CD4-positive, alpha-beta T cell (primary cell): ENCODE results near the gene GDPD5. TPM values are rescaled to one million over a fixed set of nuclear protein-coding genes. Genes with fewer than 3 reads are reported as not detected.

ENCODE experiments used
- ATAC-seq: fragments of 200-7000 bp; cut with Tn5 transposase; one replicate; pipeline ENCODE4 v1.10.0; 2022; ENCODE audit warnings: mild to moderate bottlenecking; ENCODE audit not compliant: poor library complexity
- CTCF ChIA-PET: fragments of 350-600 bp; sonication (Branson Sonifier 250); formaldehyde crosslinking; loops from one replicate; lab custom pipeline; 2021; ENCODE audit warnings: antibody characterized with exemption, inconsistent platforms; lab: Charles Lee
- POLR2A ChIA-PET: fragments of 350-600 bp; sonication (Branson Sonifier 250); formaldehyde crosslinking; loops from one replicate; lab custom pipeline; 2021; ENCODE audit warnings: antibody characterized with exemption, inconsistent platforms; lab: Charles Lee
- DNase-seq, 14 experiments: peaks; one replicate each; pipeline ENCODE4 v3.0.0-alpha.2; 2013 to 2020; ENCODE audit warnings: mixed read lengths in 2 of 14
- H3K27ac ChIP-seq, 2 donors: one replicate each; pipeline versions ENCODE4 v1.5.1 to v1.7.0; 2013; ENCODE audit warnings: low read length in 2 of 2, low read depth in 1 of 2, mild to moderate bottlenecking in 1 of 2
- H3K27me3 ChIP-seq, 2 experiments: 1 replicate in 1 of 2; 2 replicates in 1 of 2; pipeline versions ENCODE4 v1.6.1 to v1.7.0; 2013; ENCODE audit warnings: low read length in 2 of 2, control low read depth in 1 of 2, mild to moderate bottlenecking in 1 of 2, moderate library complexity in 1 of 2; ENCODE audit not compliant: insufficient read depth in 2 of 2, control insufficient read depth in 1 of 2
- H3K36me3 ChIP-seq: one replicate; pipeline ENCODE4 v1.6.1; 2013; ENCODE audit warnings: low read length, control low read depth; ENCODE audit not compliant: insufficient read depth
- H3K4me1 ChIP-seq: one replicate; pipeline ENCODE4 v1.6.1; 2013; ENCODE audit warnings: low read length, control low read depth; ENCODE audit not compliant: insufficient read depth
- H3K4me3 ChIP-seq: one replicate; pipeline ENCODE4 v1.5.1; 2013; ENCODE audit warnings: mild to moderate bottlenecking, low read length, moderate library complexity
- H3K9me3 ChIP-seq, 2 experiments: 1 replicate in 1 of 2; 2 replicates in 1 of 2; pipeline versions ENCODE4 v1.6.1 to v1.7.0; 2013; ENCODE audit warnings: low read length in 2 of 2, mild to moderate bottlenecking in 2 of 2, control low read depth in 1 of 2, moderate library complexity in 1 of 2; ENCODE audit not compliant: control insufficient read depth in 1 of 2, insufficient read depth in 1 of 2
- H3K27ac Mint-ChIP-seq: one replicate; pipeline ENCODE4 v1.8.0; 2020; ENCODE audit warnings: mixed read lengths
- H3K27me3 Mint-ChIP-seq: one replicate; pipeline ENCODE4 v1.8.0; 2021; ENCODE audit warnings: mixed read lengths
- H3K36me3 Mint-ChIP-seq: one replicate; pipeline ENCODE4 v1.8.0; 2021; ENCODE audit warnings: low read depth, mixed read lengths
- H3K4me1 Mint-ChIP-seq: one replicate; pipeline ENCODE4 v1.8.0; 2021; ENCODE audit warnings: low read depth, mixed read lengths
- H3K4me3 Mint-ChIP-seq: one replicate; pipeline ENCODE4 v1.8.0; 2020; ENCODE audit warnings: mild to moderate bottlenecking, mixed read lengths
- H3K9me3 Mint-ChIP-seq: one replicate; pipeline ENCODE4 v1.8.0; 2020; ENCODE audit warnings: mixed read lengths
- intact Hi-C, 2 experiments: fragments of 100-400 bp; cut with DNase I in 1 of 2; cut with micrococcal nuclease in 1 of 2; formaldehyde crosslinking; loops; one replicate each; pipeline versions ENCODE4 v1.15.1 to v1.9.0; 2023 to 2025; cut with DNase I, micrococcal nuclease
- total RNA-seq, 174 experiments: library from RNA in 2 of 174; stranded (reverse) in 2 of 174; gene quantifications; one replicate each; pipeline ENCODE4 v1.2.3 and lab custom pipeline; 2021 to 2026
- TF ChIP-seq, protein P1 (sequence below): fragments of 200-600 bp; IDR thresholded peaks from one replicate; pipeline ENCODE4 v1.8.0; 2022; ENCODE audit warnings: antibody characterized with exemption, mild to moderate bottlenecking

Gene GDPD5
- total RNA-seq, 2 experiments from 2014 or later, result 91.6 to 101 TPM

DNA sequence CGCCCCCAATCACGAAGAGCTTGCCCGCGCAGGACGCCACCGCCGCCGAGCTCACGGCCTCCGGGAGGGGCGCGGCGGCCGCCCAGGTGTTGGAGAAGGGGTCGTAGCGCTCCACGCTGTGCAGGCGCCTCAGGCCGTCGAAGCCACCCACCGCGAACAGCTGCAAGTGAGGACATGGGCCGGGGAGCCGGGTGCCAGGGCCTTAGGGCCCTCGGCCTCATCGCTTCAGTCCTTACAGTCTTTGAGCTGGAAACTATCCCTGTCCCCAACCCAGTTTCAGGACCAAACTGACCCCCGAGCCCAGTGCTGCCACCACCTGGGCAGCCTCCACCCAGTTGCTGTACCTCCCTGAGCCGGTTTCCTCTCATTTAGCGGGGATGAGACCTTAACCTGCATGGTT lies 100.3 kb downstream of the GDPD5 start:
- ATAC-seq, result no peak
- Mint-ChIP-seq H3K36me3 (peaks cover 20% of the 10 kb centered on the region), H3K4me1 (peaks cover 19% of the 10 kb centered on the region), H3K4me3 (no peak overlapping the region), H3K27me3 (peaks cover 21% of the 10 kb centered on the region), H3K27ac (no peak overlapping the region), H3K9me3 (no peaks in the 10 kb centered on the region)
- peaks cover 16% of the 10 kb centered on the region for H3K36me3 ChIP-seq
- H3K27ac ChIP-seq, result no peak overlapping the region
- H3K9me3 ChIP-seq, result peaks cover 0 to 11% of the 10 kb centered on the region in 2 experiments
- CTCF ChIA-PET, result interaction anchor here (2.4 kb wide), 1 partner anchor 17 kb away, joined by 6 read pairs; no protein-coding TSS in a partner anchor
- no peak overlapping the region for H3K4me3 ChIP-seq
- TF ChIP-seq, protein P1, sequence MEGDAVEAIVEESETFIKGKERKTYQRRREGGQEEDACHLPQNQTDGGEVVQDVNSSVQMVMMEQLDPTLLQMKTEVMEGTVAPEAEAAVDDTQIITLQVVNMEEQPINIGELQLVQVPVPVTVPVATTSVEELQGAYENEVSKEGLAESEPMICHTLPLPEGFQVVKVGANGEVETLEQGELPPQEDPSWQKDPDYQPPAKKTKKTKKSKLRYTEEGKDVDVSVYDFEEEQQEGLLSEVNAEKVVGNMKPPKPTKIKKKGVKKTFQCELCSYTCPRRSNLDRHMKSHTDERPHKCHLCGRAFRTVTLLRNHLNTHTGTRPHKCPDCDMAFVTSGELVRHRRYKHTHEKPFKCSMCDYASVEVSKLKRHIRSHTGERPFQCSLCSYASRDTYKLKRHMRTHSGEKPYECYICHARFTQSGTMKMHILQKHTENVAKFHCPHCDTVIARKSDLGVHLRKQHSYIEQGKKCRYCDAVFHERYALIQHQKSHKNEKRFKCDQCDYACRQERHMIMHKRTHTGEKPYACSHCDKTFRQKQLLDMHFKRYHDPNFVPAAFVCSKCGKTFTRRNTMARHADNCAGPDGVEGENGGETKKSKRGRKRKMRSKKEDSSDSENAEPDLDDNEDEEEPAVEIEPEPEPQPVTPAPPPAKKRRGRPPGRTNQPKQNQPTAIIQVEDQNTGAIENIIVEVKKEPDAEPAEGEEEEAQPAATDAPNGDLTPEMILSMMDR, result no peak
- H3K27me3 ChIP-seq, result peaks cover 8 to 9% of the 10 kb centered on the region in 2 experiments
- DNase-seq, result no peak
- H3K4me1 ChIP-seq, result peaks cover 18% of the 10 kb centered on the region
- intact Hi-C loops, result no loop called here
- POLR2A ChIA-PET, result no interaction called here

DNA sequence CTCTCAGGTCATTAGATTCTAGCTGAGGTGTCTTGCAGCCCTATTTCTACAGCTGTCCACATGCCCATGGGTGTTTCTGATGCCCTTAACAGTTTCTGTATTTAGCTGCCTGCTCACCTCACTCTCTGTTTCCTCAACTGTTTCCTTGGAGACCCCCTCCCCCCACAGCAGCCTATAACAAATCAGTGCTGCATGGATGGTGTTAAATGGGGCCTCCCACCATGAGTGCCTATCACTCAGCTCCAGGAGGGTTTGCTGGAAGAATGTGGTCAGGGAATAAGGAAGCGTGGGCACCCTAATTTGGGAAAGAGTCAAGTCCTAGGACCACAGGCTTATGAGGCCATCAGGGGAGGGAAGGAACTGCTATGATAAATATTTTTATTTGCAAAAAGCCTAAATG lies 101.3 kb downstream of the GDPD5 start:
- H3K27me3 ChIP-seq, result peaks cover 6 to 7% of the 10 kb centered on the region in 2 experiments
- no peak overlapping the region for H3K27ac ChIP-seq
- Mint-ChIP-seq H3K9me3 (no peaks in the 10 kb centered on the region), H3K27me3 (peaks cover 20% of the 10 kb centered on the region), H3K4me1 (peaks cover 17% of the 10 kb centered on the region), H3K4me3 (no peak overlapping the region), H3K27ac (peak overlapping the region; percentile 25), H3K36me3 (peaks cover 20% of the 10 kb centered on the region)
- TF ChIP-seq, protein P1, result no peak
- POLR2A ChIA-PET, result interaction anchor here (0.9 kb wide), 1 partner anchor 138 kb away, joined by 3 read pairs; the partner anchor contains the start of gene SERPINH1
- ATAC-seq (no peak), DNase-seq (no peak)
- intact Hi-C loops, result no loop called here
- H3K4me3 ChIP-seq, result no peak overlapping the region
- H3K4me1 ChIP-seq, result peaks cover 15% of the 10 kb centered on the region
- CTCF ChIA-PET, result interaction anchor here (0.9 kb wide), 1 partner anchor 17 kb away, joined by 3 read pairs; no protein-coding TSS in a partner anchor
- peaks cover 16% of the 10 kb centered on the region for H3K36me3 ChIP-seq
- peaks cover 0 to 7% of the 10 kb centered on the region in 2 experiments for H3K9me3 ChIP-seq

DNA sequence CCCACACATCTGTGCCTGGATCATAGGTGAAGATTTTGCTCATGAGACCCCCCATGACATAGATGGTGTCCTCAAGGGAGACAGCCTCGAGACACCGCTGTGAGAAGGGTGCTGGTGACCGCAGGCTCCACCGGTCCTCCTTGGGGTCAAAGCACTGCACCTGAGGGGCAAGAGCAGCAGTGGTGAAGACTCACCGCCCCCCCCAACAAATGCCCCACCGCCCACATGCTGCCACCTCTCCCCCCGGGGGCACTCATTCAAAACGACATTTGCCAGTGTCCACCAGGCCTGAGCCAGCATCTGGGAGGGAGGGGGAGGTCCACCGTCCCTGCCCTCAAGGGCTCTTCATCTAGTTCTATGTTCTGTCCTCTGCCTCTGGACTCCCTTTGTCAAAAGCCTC lies 102.0 kb downstream of the GDPD5 start:
- peaks cover 16% of the 10 kb centered on the region for H3K36me3 ChIP-seq
- H3K4me1 ChIP-seq, result peaks cover 9% of the 10 kb centered on the region
- Mint-ChIP-seq H3K36me3 (peaks cover 20% of the 10 kb centered on the region), H3K27ac (peak overlapping the region; percentile 25), H3K9me3 (no peaks in the 10 kb centered on the region), H3K4me1 (peaks cover 11% of the 10 kb centered on the region), H3K4me3 (no peak overlapping the region), H3K27me3 (peaks cover 13% of the 10 kb centered on the region)
- TF ChIP-seq, protein P1, result no peak
- POLR2A ChIA-PET, result interaction anchor here (0.9 kb wide), 2 partner anchors 8 to 139 kb away, joined by 3 read pairs; partner anchors contain the start of gene SERPINH1
- H3K9me3 ChIP-seq, result peaks cover 0 to 4% of the 10 kb centered on the region in 2 experiments
- H3K27me3 ChIP-seq, result peaks cover 0 to under 1% of the 10 kb centered on the region in 2 experiments
- ATAC-seq (no peak), DNase-seq (no peak)
- intact Hi-C loops, result no loop called here
- no peak overlapping the region for H3K4me3 ChIP-seq
- H3K27ac ChIP-seq, result no peak overlapping the region
- CTCF ChIA-PET, result interaction anchor here (1.9 kb wide), 1 partner anchor 16 kb away, joined by 6 read pairs; no protein-coding TSS in a partner anchor
